Upper lobe of left lung (tissue), 6 donors: ENCODE results near the gene AFAP1L2. TPM values are rescaled to one million over a fixed set of nuclear protein-coding genes. Genes with fewer than 3 reads are reported as not detected.
"Not testable (repeated sequence)": the region's sequence is repeated elsewhere in the genome, so short reads cannot be mapped to it uniquely, and the experiment has no call there.

Source experiments
- ATAC-seq, 2 donors: fragments of 200-7000 bp; cut with Tn5 transposase; one replicate each; pipeline ENCODE4 v1.9.1; 2022; ENCODE audit warnings: mild to moderate bottlenecking in 2 of 2, moderate library complexity in 2 of 2; ENCODE audit not compliant: low FRiP score in 2 of 2
- DNase-seq, 2 donors: peaks; one replicate each; pipeline ENCODE4 v3.0.0-alpha.2; 2019 to 2020
- H3K27ac ChIP-seq, 4 donors: fragments of 200-600 bp; sonication (generic); one replicate each; pipeline ENCODE4 v1.5.1; 2016 to 2019
- H3K27me3 ChIP-seq, 4 donors: fragments of 200-600 bp; sonication (generic); one replicate each; pipeline ENCODE4 v1.5.1; 2017 to 2019
- H3K36me3 ChIP-seq, 4 donors: fragments of 200-600 bp; sonication (generic); one replicate each; pipeline ENCODE4 v1.5.1; 2016 to 2019
- H3K4me1 ChIP-seq, 4 donors: fragments of 200-600 bp; sonication (generic); one replicate each; pipeline ENCODE4 v1.5.1; 2018 to 2019
- H3K4me3 ChIP-seq, 4 donors: fragments of 200-600 bp; sonication (generic); one replicate each; pipeline ENCODE4 v1.5.1; 2017 to 2019; ENCODE audit warnings: mild to moderate bottlenecking in 2 of 4, moderate library complexity in 1 of 4
- H3K9me3 ChIP-seq, 4 donors: fragments of 200-600 bp; sonication (generic); one replicate each; pipeline ENCODE4 v1.5.1; 2018 to 2019
- CTCF ChIP-seq, 6 experiments: fragments of 450-650 bp in 4 of 6; fragments of 200-600 bp in 2 of 6; sonication (generic) in 2 of 6; IDR thresholded peaks; one replicate each; pipeline ENCODE4 v1.5.1; 2016 to 2019; ENCODE audit warnings: antibody characterized with exemption in 6 of 6
- EP300 ChIP-seq, 4 donors: sonication (generic); formaldehyde crosslinking; IDR thresholded peaks; one replicate each; pipeline ENCODE4 v1.5.1; 2017; ENCODE audit warnings: antibody characterized with exemption in 4 of 4, control low read depth in 2 of 4
- POLR2A ChIP-seq, 4 donors: fragments of 450-650 bp; IDR thresholded peaks; one replicate each; pipeline ENCODE4 v1.5.1; 2016 to 2017; ENCODE audit warnings: antibody characterized with exemption in 4 of 4, mild to moderate bottlenecking in 2 of 4
- POLR2AphosphoS5 ChIP-seq, 2 donors: sonication (generic); formaldehyde crosslinking; IDR thresholded peaks; one replicate each; pipeline ENCODE4 v1.5.1; 2017; ENCODE audit warnings: antibody characterized with exemption in 2 of 2
- WGBS, 2 donors: methylation state at CpG; one replicate each; pipeline ENCODE4 v1.1.5; 2017 to 2018; 5-methylcytosine and 5-hydroxymethylcytosine counted together
- total RNA-seq, 6 donors: library from RNA; depleted of rRNA in 4 of 6; stranded (reverse); fragments of >200 nt in 4 of 6; gene quantifications; one replicate each; pipeline versions ENCODE4 v1.1.0 to v1.2.1, GENCODE V29; 2016 to 2021
- donor health status: DM: no; HTN: no; CAD: no; lungs with moderate emphysema.
- donor health status: DM: no; HTN: yes; CAD: no; lungs with severe emphysema.

The AFAP1L2 gene
- total RNA-seq, 6 donors from 2014 or later = 2.3 to 9.6 (median 3.4) TPM

GRCh38 chr10:114340816-114341215 is 63.5 kb downstream of the AFAP1L2 start:
- H3K36me3 ChIP-seq = no peaks in the 10 kb centered on the region
- H3K27me3 ChIP-seq = no peaks in the 10 kb centered on the region
- H3K27ac ChIP-seq = no peak overlapping the region
- DNase-seq (no peak), ATAC-seq (no peak)
- TF ChIP-seq EP300 (IDR thresholded peaks at IDR 0.05) = no peak
- no peak for TF ChIP-seq POLR2AphosphoS5 (IDR thresholded peaks at IDR 0.05)
- no peak for TF ChIP-seq POLR2A (IDR thresholded peaks at IDR 0.05)
- TF ChIP-seq CTCF (IDR thresholded peaks at IDR 0.05) = no peak
- H3K9me3 ChIP-seq = no peaks in the 10 kb centered on the region
- H3K4me3 ChIP-seq = no peak overlapping the region
- WGBS, 2 donors = 67 to 87% methylated on average over 8 of the region's 8 CpGs
- H3K4me1 ChIP-seq = peaks cover 0 to 5% (median 0%) of the 10 kb centered on the region in 4 donors

GRCh38 chr10:114337510-114338462 is 66.5 kb downstream of the AFAP1L2 start:
- no peaks in the 10 kb centered on the region for H3K9me3 ChIP-seq
- H3K4me1 ChIP-seq = no peaks in the 10 kb centered on the region
- DNase-seq (no peak), ATAC-seq (no peak)
- no peaks in the 10 kb centered on the region for H3K27me3 ChIP-seq
- no peak overlapping the region for H3K27ac ChIP-seq
- H3K4me3 ChIP-seq = no peak overlapping the region
- TF ChIP-seq CTCF (IDR thresholded peaks at IDR 0.05) (no peak), POLR2AphosphoS5 (IDR thresholded peaks at IDR 0.05) (no peak), POLR2A (IDR thresholded peaks at IDR 0.05) (no peak), EP300 (IDR thresholded peaks at IDR 0.05) (no peak)
- 82 to 90% methylated on average over 19 of the region's 19 CpGs for WGBS, 2 donors
- no peaks in the 10 kb centered on the region for H3K36me3 ChIP-seq

GRCh38 chr10:114336823-114337509 is 67.3 kb downstream of the AFAP1L2 start:
- TF ChIP-seq CTCF (IDR thresholded peaks at IDR 0.05) (no peak), POLR2AphosphoS5 (IDR thresholded peaks at IDR 0.05) (no peak), POLR2A (IDR thresholded peaks at IDR 0.05) (no peak), EP300 (IDR thresholded peaks at IDR 0.05) (no peak)
- Histone ChIP-seq H3K27me3 (no peaks in the 10 kb centered on the region), H3K4me1 (peaks cover 0 to 4% (median 0%) of the 10 kb centered on the region in 4 donors), H3K36me3 (no peaks in the 10 kb centered on the region), H3K27ac (no peak overlapping the region), H3K9me3 (no peaks in the 10 kb centered on the region), H3K4me3 (no peak overlapping the region)
- WGBS, 2 donors = 86 to 93% methylated on average over 10 of the region's 10 CpGs
- DNase-seq (no peak), ATAC-seq (no peak)

GRCh38 chr10:114335614-114336013 is 68.7 kb downstream of the AFAP1L2 start:
- peaks cover 0 to 4% (median 0%) of the 10 kb centered on the region in 4 donors for H3K4me1 ChIP-seq
- no peaks in the 10 kb centered on the region for H3K27me3 ChIP-seq
- no peak overlapping the region for H3K27ac ChIP-seq
- DNase-seq = no peak
- TF ChIP-seq POLR2AphosphoS5 (IDR thresholded peaks at IDR 0.05) = no peak
- no peak for TF ChIP-seq EP300 (IDR thresholded peaks at IDR 0.05)
- no peak for TF ChIP-seq POLR2A (IDR thresholded peaks at IDR 0.05)
- WGBS, 2 donors = 41 to 55% methylated on average over 3 of the region's 3 CpGs
- ATAC-seq = no peak
- H3K36me3 ChIP-seq = no peaks in the 10 kb centered on the region
- H3K9me3 ChIP-seq = no peaks in the 10 kb centered on the region
- no peak overlapping the region for H3K4me3 ChIP-seq

- Histone ChIP-seq H3K27me3 (no peaks in the 10 kb centered on the region), H3K9me3 (no peaks in the 10 kb centered on the region), H3K4me3 (no peak overlapping the region), H3K27ac (no peak overlapping the region), H3K4me1 (peaks cover 0 to 4% (median 0%) of the 10 kb centered on the region in 4 donors), H3K36me3 (no peaks in the 10 kb centered on the region)
- DNase-seq (no peak), ATAC-seq (no peak)
- WGBS, 2 donors = 48 to 67% methylated on average over 3 to 6 of the region's 6 CpGs
- TF ChIP-seq POLR2A (IDR thresholded peaks at IDR 0.05) = no peak
- no peak for TF ChIP-seq CTCF (IDR thresholded peaks at IDR 0.05)
- TF ChIP-seq EP300 (IDR thresholded peaks at IDR 0.05) = no peak
- TF ChIP-seq POLR2AphosphoS5 (IDR thresholded peaks at IDR 0.05) = no peak
Observed at GRCh38 chr10:114334301-114334700, 70.0 kb downstream of the AFAP1L2 start.

- H3K36me3 ChIP-seq, H3K4me3 ChIP-seq, H3K4me1 ChIP-seq, ATAC-seq, H3K27me3 ChIP-seq, H3K27ac ChIP-seq, DNase-seq, H3K9me3 ChIP-seq: not testable (repeated sequence)
- WGBS, 2 donors = 86 to 92% methylated on average over 5 of the region's 5 CpGs
Observed at GRCh38 chr10:114333441-114333840, 70.9 kb downstream of the AFAP1L2 start.
